NCI-H2196 treated with DMSO at 0.1 percent for 48 hours (cell line): ENCODE results near the gene TENM4.

Source experiments
- DNase-seq: peaks from one replicate; lab custom pipeline; 2025; ENCODE audit not compliant: unreplicated experiment; lab: John Stamatoyannopoulos, UW

Gene TENM4

GRCh38 chr11:79040348-79040747 is 400.5 kb downstream of the TENM4 start:
- no peak for DNase-seq

GRCh38 chr11:79039122-79039521 is 401.7 kb downstream of the TENM4 start:
- no peak for DNase-seq

GRCh38 chr11:79035881-79036280 is 404.9 kb downstream of the TENM4 start:
- DNase-seq, result no peak

DNA sequence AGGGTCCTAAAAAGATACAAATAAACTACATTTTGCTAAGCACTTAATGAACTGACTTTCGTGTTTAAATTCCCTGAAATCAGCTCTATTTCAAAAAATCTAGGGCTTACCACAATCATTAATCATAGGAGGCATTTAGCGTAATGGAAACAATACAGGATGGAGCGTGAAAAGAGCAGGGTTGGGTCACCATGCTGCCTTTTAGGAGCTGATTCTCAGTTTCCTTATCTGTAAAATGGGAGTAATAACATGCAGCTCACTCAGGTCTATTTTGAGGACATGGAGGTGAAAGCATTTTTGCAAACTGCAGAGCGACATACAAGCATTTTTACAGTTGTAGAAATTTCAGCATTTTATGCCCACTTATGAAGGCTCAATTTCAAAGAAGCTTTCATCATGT is 407.0 kb downstream of the TENM4 start:
- DNase-seq, result no peak

- DNase-seq, result no peak
These were observed 410.4 kb downstream of the TENM4 start for GRCh38 chr11:79030448-79030847.

DNA sequence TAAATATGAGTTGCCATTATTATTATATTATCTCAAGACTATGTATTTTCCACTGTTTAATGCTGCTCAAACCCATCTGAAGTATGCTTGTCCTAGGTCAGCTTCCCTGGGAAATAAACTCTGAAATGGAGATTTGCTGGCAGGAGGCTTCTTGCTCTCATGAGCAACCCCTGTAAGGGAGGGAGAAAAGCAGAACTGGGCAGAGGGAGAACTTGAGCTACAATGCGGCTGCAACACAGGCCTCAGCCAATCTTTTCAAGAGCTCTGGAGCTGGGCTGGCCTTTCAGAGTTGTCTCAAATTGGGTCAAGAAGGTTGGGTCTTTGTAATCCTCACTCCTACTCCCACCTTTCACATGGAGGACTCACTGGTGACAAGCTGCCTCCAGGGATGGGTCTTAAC is 412.6 kb downstream of the TENM4 start:
- DNase-seq, result no peak

DNA sequence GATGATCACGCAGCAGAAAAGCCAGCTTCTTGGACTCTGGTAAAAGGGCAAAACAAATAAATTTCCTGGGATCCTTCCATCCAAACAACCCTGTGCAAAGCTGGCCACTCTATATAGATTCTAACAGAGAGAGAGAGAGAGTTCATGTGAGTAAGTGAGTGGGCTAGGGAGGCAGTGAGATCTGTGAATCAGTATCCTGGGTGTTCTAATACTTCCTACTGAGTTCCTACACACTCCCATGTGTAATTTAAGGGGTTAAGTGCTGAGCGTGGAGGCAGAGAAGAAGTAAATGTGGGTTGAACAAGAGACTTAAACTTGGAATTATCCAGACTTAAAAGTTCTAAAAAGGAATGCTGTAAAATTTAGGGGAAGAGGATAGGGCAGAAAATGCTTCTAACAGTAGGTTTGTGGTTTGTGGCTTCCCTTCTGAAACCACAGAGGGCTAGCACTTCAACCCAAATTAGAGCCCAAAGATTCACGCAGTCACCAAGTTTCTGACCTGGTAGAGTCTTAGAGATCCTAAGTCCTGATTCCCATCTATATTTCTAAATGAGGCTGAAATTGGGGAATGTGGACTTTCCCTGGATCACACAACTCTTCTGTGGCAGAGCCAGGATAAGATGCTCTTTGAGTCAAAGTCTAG is 413.9 kb downstream of the TENM4 start:
- DNase-seq, result no peak

- no peak for DNase-seq
These were observed 415.2 kb downstream of the TENM4 start for GRCh38 chr11:79025622-79026021.

DNA sequence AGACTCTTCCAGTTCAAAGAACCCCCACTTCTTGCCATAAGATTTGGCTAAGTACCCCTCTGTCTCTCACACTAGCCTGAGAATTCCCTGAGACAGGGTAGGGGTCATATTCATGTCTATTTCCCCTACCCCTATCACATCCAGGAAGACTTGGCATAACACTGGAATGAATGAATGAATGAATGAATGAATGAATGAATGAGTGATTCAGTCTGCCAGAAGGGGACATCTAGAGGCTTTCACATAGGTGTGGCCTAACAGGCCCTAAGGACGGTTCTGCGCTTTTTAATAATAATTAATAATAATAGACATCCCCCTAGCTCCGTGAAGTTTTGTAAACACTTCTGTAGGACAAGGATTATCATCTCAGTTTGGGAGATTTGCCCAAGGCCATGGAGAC is 415.7 kb downstream of the TENM4 start:
- no peak for DNase-seq

DNA sequence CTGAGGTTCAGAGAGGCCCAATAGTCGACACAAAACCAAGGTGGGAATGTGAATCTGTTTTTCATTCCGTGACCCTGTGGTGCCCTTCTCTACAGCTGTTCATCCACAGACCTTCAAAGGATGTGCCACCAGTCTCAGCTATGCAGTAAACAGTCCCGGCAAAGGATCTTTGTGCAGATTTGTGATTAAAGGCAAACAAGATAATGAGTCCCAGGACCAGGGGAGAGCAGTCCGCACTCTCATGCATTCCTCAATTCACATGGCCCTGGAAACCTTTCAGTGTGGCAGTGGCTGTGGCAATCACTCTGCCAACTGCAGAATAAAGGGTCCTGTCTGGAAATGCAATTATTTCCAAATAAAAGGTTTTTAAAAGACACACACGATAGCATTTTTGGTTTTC is 418.6 kb downstream of the TENM4 start:
- DNase-seq, result no peak

GRCh38 chr11:79021601-79022000 is 419.2 kb downstream of the TENM4 start:
- no peak for DNase-seq

GRCh38 chr11:79019975-79020374 is 420.9 kb downstream of the TENM4 start:
- DNase-seq, result no peak

DNA sequence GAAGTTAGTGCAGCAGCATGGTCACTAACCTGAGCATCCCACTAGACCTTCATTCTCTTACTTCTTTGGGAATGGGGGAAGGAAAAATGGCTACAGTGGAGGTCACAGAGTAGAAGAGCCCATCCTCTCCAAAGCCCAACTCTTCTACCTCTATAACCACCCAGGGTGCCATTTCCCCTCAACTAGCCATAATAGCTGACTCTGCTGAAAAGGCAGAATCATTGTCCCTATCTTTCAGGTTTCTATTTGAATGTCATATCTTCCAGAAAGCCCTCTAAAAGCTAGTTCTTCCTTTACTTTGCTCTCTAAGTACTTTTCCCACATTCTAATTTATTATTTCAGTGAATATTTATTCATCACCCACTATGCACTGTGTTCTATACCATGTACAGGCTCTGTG is 421.6 kb downstream of the TENM4 start:
- no peak for DNase-seq

DNA sequence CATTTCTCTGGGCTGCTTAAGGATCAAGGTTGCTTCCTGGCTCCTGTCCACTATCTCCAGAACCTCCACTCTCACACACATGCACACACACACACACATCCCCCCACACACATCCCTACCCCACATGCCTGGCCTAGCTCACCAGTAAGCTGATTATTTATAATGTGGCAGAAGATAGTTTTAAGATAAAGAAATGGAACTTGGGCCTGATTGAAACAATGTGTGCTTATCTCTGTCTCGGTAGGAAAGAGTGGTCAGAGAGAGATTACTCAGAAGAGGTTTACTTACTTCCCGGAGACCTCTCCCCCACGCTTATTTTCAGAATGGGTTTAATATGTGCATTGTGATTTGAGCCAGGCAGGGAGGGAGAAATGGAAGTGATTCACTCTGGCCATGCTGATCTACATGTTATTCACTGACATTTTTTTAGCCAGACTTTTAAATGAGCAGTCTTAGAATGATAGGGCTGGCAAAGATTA is 422.4 kb downstream of the TENM4 start:
- DNase-seq, result no peak

GRCh38 chr11:79017811-79018210 is 423.0 kb downstream of the TENM4 start:
- DNase-seq, result no peak

DNA sequence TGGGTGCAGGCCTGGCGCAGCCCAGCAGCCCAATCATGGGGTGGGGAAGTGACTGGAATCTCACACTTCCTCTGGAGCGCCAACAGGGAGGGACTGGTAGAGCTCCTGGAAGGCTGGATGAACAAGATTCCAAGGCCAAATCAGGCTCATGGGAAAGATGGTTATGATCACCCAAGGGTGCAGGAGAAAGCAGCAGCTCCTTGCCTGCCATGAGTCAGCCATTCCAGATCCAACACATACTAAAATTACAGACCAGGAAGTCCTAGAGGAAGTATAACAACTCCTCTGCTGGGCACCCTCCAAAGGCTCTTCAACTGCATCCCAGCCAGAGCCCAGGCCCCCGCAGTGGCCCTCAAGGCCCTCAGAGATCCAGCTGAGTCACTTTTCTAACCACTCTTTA is 427.3 kb downstream of the TENM4 start:
- DNase-seq, result no peak

DNA sequence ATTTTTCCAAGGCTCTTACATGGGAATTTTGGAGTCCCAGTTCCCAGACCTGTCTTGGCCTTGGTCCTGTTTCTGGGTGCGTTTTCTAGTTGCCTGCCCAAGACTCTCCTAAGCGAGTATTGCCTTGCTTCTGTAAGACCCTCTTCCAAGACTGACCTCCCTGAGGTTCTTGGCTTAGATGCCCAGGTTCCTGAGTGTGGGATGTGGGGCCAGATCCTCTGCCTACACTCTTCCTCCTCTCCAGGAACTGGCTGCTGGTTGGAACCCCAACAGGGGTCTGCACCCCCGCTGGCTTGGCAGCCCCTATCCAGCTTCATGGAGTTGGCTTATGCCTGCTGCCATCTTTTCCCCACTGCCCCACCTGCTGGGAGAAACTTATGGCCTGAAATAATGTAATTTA is 429.5 kb downstream of the TENM4 start:
- no peak for DNase-seq

- DNase-seq, result no peak
These were observed 432.9 kb downstream of the TENM4 start for GRCh38 chr11:79007771-79008402.

- DNase-seq, result no peak
These were observed 434.0 kb downstream of the TENM4 start for GRCh38 chr11:79006854-79007253.

DNA sequence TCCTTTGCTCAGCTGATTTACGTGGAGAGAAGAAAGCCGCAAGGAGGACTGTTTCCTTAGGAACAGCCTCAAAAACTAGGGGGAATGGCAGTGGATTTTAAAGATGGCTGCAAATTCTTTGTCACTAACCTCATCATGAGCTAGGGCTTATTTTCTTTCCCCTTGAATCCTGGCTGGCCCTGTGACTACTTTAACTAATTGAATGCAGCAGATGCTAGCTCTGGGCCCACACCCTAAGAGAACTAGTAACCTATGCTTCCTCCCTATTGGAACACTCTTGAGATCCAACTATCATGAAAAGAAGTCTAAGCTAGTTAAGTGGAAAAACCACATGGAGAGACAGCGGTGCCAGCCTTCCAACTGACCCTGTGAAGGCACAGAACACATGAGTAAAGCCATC is 444.8 kb downstream of the TENM4 start:
- DNase-seq, result no peak

DNA sequence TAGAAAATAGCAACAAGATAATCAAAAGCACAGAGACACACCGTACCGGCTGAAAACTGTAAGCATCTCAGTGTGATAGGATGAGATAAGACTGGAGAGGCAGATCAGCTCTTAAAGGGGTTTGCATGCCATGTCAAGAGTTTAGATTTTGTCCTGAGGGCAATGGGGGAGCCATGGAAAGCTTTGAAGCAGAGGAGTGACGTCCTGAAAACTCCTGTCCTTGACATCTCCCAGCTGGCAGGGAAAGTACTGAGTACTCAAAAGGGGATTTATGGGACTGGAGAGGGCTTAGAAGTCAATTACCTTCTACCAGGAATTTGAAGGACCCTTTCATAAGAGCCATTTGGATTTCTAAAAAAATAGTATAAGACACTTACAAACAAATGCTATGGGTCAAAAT is 445.7 kb downstream of the TENM4 start:
- no peak for DNase-seq

DNA sequence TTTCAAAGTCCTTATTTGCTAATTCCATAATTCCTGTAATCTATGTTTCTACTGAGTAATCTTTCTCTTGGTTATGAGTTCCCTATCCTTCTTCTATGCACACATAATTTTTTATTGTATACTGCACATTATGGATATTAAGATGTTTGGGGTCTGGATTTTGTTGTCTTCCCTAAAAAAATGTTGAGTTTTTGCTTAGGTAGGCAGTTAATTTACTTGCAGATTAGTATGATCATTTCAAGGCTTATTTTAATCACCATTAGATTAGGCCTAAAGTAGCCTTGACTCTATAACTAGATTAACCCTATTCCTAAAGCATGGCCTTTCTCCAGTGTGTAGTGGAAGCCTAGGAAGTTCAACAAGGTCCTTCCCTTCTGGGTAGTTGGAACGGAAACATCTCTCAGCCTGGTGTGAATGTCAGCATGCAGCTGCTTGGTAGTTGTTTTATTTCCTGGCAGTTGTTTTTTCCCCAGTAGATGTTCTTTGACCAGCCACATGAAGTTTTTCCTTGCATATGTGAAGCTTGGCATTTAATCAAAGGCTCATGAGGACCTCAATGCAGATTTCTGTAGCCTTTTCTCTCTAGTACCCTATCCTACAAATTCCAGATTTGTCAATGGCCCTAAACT is 446.9 kb downstream of the TENM4 start:
- DNase-seq, result no peak

DNA sequence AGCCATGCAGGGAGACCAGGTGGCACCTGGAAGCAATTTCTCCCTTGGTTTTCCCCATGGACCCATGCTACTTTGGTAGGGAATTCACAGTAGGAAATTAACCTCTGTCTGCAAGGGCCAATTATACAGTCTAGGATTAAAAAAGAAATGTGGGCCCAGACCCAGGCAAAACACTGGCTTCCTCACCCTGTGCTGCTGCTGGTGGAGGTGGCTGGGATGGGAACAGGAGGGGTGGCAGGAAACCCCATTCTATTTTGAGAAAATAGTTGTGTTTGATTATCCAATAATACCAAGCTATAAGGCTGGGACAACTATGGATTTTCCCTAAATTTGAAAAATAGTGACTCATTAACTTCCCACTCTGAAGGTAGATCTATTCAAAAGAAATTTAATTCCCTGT is 449.1 kb downstream of the TENM4 start:
- DNase-seq, result no peak
